NK-92 treated with Interleukin-12 subunit alpha and Interleukin-12 subunit beta, amount 100 ng/mL, for 24 hours (cell line): Measurements from ENCODE around the gene SFXN5.

ENCODE experiments used
- DNase-seq: peaks from one replicate; lab custom pipeline; 2025; lab: John Stamatoyannopoulos, UW

SFXN5 gene

DNA sequence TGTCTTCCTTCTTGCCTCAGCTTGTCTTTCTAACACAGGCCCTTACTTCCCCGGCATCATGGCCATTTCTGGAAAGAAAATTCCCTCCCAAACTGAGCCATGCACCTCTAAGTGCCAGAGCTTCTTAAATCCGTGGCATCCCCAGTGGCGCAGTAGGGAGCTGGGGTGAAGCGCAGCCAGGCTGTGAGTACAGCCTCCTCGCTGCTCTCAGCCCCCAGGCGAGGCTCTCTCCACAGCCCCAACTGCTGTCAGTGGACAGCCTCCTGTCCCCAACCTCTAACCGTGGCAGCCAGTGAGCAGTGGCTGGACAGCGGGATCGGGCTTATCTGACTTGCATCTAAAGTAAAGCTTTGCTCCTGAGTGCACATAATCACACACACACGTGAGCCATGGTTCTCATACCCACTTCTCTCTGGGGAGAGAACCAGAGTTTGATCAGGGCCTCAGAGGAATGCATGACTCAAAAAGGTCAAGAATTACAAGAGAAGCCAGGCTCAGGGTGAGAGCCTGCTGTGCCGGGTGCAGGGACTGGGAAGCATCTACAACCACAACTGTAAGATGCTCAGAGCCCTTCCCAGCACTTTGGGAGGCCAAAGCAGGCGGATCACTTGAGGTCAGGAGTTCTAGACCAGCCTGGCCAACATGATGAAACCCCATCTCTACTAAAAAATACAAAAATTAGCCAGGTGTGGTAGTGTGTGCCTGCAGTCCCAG is 50.7 kb downstream of the SFXN5 start:
- no peak for DNase-seq

DNA sequence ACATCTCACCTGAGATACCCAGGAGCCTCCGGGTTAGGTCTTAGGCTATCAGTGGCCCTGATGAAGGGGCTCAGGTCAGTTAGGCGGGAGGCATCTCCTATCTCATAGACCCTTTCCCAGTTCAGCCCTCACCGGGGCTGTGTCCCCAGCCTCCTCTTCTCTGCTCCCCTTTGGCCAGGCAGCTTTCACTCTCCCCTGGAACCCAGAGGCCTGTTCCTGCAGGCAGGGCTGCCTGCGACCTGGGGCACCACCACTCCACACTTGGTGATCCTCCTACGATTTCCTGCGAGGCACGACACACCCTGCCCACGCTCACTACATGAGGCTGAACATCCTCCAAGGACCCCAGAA is 51.2 kb downstream of the SFXN5 start:
- DNase-seq = no peak

DNA sequence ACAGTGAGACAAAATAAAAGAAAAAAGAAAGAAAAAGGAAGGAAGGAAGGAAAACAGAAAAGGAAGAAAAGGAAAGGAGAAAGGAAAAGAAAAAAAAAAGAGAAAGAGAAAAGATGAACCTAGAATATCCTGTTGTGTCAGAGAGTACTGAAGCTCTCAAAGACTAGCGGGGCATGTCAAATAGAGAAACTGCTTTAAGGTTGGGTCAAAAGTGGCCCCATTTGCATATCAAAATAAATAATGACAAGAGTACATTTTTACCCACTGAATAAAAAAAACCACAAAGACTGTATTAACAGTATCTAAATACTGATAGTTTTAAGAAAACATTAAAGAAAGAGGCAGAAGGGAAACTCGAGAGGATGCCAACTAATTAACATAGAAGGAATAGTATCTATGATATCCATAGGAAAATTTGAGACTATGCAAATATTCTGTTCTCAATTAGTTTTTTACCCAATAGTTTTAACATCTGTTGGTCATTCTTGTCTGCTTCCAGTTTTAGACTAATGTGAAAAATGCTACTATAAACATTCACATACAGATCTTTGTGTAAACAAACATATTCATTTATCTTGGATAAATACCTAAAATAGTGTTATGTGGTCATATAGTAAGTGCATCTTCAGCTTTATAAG is 53.2 kb downstream of the SFXN5 start:
- no peak for DNase-seq

DNA sequence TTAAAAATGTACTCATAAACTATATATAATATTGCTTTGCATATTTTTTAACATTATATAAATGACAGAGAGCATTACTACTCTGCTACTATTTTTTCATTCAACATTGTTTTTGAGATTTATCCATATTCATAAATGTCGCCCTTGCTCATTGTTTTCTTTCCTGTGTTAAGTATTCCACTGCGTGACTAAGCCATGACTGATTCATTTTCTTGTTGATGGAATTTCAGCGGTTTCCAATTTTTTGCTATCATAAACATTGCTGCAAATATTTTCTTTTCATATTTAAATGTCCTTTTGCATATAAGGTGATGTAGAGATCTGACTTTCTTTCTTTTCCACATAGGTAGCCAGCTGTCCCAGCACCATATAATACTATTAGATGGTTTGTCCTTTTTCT is 57.6 kb downstream of the SFXN5 start:
- no peak for DNase-seq

DNA sequence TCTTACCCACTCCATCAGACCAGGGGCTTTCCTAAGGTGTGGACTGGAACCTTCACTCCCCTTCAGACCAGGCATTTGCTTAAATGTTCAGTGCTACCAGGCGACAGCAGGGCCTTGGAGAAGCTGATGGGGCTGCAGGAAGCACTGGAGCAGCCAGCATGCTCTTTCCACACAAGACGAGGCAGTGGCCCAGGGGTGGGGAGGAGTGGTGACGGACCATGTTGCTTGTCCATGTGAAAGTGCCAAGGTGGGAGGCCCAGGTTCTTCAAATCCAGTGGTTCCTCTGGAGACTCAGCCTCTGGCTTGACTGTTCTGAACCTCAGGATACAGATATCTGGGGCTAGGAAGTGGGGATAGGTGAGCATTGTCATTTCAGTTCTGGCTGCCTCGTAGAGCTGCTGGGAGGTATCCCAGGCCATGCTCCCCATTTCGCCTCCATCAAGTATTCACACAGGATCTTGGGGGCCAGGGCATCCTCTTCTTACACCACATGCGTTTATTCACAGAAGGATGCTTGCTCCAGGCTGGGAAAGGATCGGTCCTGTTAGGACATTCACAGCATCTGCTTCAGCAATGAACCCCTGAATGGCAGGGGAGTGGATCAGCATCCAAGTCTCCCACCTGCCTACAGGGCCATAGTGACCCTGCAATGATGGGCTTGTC is 62.2 kb downstream of the SFXN5 start:
- no peak for DNase-seq

DNA sequence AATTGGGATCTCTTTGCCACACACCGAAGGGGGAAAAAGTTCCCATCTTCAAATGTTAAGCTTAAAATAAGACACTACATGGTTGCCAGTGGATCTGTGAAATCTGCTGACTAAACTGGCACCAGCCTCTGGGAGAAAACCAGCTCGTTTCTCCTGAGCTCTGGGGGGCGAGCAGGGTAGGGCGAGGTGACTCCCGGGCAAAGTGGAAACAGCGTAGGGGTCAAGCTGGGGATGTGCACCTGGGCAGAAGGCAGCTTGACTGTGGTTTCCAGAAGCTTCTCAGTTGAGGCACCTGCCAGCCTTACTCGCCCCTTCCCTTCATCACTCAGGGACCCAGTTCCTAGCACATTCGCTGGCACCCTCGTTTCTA is 62.8 kb downstream of the SFXN5 start:
- DNase-seq = no peak

DNA sequence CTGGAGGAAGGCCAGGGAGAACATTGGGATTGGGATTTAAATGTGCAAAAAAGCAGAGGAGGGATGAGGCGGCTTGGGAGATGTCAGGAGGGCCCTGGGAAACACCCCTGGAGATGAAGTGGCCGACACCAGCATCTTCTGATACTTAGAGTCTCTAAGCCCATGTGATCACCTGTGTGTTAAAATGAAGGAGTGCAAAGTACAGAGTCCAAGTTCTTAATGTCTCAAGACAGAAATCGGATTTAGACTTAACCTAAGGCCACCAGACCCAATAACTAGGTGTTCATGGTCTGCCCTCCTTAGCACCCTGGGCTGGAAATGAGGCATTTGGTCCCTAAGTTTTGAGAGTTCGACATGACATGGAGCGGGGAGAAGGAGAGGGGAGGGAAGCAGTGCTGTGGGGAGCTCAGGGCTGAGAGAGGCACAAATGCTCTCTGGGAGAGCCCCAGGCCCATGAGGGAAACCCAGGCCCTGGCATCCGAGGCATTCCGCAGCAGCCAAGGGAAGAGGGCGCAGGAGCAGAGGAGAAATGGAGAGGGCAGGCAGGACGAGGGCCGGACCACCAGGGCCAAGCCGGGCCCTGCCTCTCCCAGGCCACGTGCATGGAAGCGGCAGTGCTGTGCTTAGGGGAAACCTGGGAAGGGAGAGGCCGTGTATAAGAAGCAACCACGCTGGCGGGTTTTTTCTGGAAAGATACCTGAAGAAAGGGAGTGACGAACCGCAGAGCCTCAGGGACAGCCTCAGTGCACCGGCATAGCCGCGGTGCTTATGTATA is 63.3 kb downstream of the SFXN5 start:
- no peak for DNase-seq

DNA sequence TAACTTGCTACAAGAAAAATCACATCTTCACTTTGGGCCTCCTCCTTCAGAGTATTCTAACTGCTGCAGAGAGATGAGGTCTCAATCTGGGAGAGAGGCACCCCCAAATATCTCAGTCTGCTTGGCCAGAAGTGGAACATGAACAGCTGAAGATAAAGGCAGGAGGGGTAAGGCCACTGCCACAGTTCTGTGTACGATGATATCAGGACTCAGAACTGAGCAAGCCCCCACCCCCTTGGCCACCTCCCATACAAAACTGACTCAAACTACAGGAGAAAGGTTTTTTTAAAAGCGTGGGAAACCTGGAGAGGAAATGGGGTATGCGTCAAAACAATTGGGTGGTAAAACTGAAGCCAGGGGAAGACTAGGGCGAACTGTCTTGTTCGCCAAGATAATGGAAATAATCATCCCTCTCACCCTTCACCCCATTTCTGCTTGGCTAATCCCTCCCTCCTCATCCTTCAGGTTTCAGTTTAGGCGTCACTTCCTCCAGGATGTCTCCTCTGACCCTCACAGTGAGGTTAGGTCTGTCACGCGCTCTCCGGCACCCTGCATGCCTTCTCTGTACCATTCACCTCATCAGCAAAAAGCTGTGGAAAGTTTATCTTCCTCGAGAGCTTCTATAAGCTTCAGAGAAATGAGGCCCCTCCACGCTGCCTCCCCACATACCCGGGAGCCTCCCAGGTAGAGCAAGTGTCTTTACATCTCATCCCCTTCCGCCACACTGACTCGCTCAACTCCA is 64.4 kb downstream of the SFXN5 start:
- no peak for DNase-seq

DNA sequence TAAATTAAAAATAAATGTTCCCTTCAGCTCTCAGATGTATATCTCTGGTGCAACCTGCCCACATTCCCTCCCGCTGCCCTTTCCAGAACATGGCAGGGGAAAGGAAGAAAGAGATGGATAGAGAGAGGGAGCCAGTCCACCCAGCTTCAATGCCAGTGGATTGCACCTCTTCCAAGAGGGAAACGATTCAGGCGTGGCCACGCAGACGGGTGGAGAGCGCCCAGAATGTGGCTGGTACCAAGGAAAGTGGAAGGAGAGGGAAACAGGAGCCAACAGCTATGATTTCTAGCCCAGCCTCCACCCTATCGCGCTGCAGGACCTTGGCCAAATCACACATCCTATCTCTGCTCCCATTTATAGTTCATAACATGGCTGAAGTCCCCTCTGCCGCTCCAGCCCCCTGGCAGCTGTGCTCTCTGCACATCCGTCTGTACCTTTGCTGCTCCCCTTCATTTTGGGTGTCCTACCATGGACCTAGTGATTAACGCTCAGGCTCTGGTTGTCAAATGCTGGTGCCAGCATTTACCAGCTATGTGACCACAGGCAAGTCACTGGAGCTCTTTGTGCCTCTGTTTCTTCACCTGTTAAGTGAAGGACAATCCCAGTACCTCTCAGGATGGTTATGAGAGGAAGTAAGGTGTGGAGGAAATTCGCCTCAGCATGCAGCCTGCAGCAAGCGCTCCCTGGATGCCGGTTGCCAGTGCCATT is 66.5 kb downstream of the SFXN5 start:
- DNase-seq = no peak

DNA sequence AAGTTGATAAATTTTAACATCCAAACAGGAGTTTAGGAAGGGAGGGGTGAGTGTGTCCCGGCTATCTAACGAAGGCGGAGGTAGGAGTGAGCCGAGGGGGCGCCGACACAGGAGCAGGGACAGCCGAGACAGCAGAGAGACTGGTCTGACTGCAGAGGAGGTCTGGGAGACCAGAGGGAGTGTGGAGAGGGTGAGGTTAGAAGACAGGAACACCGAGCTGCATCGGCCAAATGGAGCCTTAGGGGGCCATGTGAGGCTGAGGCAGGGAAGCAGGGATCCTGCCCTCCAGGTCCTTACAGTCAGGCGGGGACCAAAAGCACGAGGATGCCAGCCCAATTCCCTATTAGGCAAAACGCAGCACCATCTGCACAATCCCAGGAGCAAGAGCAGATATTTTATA is 67.0 kb downstream of the SFXN5 start:
- DNase-seq = no peak

DNA sequence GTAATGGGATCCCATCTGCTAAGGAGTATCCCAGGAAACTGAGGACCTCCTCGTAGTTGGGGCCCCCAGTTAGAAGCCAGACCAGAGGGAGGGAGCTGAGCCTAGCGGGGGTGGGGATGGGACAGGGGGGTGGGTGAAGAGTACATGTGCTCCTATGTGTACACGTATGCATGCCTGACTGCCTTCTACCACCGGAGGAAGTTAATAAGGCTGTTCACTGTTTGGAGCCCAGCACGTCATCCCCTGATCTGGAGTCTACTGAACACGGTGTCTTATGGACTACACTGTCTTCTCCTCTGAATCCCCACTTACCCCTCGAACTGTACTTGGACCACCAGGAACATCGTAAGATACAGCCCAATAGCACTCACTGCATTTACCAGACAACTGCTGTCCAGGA is 68.5 kb downstream of the SFXN5 start:
- DNase-seq = no peak

DNA sequence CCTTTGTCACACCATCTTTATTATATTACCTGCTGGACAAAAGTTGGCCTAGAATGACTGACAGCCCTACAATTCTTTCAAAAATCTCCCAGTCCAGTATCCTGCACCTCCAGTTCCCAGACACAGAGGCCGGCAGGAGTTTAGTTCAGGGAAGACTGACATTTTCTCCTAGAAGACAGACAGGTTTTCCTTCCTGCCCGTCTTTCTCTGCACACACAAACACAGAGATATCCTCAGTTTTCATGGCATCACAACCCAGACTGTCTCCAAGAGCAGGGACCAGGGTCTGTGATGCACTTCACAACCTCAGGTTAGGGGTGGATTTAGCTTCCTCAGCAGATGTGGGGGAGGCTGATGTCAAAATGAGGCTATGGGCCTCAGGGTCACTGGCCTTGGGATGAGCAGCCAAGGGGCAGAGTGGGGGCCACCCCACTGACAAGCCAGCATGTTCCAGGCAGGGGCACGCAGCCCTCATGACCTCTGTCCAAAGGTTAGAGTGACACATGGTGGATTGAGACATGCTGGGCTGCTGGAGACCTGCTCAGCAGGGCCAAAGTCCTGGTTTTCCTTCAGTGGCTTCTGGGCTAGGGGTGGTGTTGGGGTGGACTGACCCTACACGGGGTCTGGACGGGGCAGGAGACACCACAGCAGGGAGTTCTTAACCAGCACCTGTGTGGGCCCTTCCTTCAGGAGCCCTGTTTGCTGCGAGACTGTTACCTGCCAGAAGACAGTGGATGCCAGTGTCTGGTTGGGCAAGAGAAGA is 70.5 kb downstream of the SFXN5 start:
- DNase-seq = no peak

DNA sequence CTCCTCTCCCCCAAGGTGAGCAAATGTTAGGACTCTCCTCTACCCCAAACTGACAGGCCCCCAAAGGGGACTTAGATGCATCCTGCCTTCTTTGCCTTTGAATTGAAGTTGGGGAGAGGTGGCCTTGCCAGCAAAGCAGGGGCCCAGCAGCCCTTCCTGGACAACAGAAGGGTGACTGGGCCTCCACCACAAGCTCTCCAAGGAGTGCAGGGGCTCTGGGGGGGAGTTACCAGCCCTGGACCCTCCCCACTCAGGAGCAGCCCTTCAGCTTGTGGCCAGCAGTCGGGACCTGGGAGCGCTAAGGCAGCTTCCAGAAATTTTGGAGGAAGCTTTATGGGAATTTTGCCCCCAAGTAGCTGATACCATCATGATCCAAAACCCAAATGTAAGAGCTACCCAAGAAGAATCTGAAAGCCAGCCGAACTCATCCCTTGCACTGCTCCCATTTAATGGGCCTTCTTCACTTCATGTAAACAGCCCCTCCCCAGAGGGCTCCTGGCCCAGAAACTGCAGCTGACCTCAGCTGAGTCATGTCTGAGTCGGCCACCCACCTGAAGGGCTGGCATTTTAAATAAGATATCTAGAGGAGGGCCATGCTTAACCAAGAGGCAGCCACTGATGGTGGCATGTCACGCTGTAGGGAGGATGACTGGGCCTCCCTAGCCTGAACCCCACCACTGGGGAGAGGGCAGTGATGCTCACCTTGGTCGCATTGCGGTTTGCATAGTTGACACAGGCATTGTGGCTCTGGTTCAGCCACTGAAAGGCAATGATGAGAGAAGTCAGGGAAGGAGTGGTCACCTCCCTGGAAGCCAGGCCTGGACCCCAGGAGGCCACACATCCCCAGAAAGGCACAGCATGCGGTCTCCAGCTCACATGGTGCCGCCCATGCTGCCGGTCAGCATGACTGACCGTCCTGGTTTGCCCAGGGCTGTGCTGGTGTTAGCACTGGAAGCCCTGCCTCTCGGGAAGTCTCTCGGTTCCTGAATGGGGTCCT is 71.5 kb downstream of the SFXN5 start:
- no peak for DNase-seq

DNA sequence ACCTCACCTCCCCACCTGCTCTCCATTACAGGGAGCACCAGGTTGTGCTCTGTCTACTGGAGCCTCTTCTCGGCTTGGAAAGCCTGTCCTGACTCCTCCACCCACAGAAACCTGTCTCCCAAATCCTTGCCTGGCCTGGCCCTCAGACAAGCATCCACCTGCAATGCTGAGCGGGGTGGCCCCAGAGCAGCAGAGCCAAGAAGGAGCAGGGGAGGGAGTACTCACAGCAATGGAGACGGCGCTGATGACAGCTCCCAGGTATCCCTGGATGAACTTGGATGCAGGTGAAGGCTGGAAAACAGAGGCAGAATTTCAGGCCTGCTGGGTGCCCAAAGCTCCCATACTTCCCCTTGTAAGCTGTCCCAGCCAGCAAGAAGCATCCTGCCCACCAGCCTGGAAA is 72.8 kb downstream of the SFXN5 start:
- no peak for DNase-seq

DNA sequence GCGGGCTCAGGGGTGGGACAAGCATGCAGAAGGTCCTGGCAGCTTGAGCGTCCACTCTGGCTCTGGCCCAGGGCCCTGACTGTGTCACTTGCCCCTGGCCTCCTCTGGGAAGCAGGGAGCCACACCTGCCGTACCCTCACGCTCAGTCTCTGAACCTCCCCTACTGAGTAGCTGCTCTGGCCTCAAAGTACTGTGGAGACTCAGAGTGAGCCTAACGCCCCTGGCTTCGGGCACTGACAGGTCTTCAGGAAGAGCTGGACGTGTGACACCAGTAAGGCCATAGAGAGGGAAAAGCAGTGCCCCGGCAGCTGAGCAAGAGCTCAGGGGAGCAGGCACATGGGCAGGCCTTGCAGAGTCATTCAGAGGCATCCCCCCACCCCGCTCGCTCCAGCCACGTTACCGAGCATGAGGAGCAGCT is 73.3 kb downstream of the SFXN5 start:
- DNase-seq = no peak

DNA sequence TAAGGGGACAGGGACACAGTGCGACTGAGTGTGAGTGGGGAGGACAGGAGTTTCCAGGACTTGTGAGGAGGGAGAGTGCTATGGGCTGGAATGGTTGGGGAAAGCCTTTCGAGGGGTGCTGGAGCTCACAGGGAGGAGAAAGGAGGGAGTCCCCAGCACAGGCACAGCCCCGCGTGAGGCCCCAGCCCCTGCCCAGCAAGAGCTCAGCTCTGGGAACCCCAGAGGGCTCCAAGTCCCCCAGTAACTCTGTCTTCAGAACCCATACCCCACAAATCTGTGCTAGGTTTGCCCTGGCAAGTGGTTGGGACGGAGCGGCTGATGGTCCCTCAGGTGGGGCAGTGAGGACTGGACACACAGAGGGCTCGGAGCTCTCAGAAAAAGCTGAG is 75.4 kb downstream of the SFXN5 start:
- DNase-seq = no peak

DNA sequence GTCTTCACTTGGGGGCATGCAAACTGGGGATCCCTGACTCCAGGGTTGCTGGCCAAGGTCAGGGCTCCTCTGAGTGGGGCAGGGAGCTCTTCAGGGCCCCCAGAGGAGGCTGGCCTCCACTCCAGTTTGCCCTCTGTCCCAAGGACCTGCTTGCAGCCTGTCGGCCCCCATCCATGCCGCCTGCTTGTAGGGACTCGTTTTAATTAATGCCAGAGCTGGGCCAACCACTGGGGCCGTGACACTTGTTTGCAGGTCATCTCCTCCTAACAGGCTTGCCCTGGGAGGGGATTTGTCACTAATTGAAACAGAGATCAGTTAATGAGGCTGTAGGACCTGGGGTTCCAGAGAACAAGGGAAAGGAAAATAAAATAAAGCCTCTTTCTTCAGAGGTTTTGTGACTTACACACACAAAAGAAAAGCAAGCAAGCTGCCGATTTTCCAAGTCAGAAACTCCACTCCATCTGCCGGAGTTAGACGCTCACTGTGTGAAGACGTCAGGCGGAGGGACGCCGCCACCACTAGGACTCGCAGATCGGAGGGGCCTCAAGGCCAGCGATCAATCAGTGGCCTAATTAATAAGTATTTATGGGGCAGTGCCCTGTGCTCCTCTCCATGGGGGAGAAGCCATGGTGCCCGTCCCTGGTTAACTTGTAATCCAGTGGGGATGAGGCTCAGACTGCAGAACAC is 75.9 kb downstream of the SFXN5 start:
- no peak for DNase-seq

DNA sequence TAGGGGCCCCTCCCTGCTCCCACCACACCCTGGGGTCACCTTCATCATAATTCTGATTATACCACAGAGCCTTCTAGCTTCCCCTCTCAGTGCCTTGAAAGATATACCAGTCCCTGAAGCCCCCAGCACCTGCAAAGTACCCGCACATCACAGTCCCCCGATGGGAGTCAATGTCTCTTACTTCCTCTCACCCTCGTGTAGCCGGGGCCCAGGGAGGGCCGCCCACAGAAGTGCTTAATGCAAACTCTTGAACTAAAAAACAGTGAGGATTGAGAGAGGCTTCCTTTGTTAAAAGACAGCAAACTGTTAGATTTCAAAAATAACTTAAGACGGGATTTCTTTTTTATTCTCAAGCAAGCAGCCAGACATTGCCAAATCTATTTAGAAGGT is 76.5 kb downstream of the SFXN5 start:
- no peak for DNase-seq
